ENCODE results near the gene FHAD1. TPM values are rescaled to one million over a fixed set of nuclear protein-coding genes. Genes with fewer than 3 reads are reported as not detected.

FHAD1 gene
- total RNA-seq, 1 donor from 2014 or later = 1.7 TPM

- DNase-seq (ENCODE audit: low read depth, low spot score) = no peak
- Mint-ChIP-seq H3K36me3 (ENCODE audit: low read depth) (no peaks in the 10 kb centered on the region), H3K4me1 (peaks cover 4% of the 10 kb centered on the region), H3K27ac (ENCODE audit: unreplicated experiment) (no peak overlapping the region), H3K27me3 (ENCODE audit: low read depth) (peaks cover 5% of the 10 kb centered on the region), H3K9me3 (no peaks in the 10 kb centered on the region), H3K4me3 (no peak overlapping the region)
- TF ChIP-seq CTCF (conservative IDR thresholded peaks at IDR 0.05) = no peak
These were observed 99.5 kb downstream of the FHAD1 start for GRCh38 chr1:15346346-15347030.

GRCh38 chr1:15347182-15347581 lies 100.2 kb downstream of the FHAD1 start:
- Mint-ChIP-seq H3K36me3 (ENCODE audit: low read depth) (no peaks in the 10 kb centered on the region), H3K4me1 (peaks cover 7% of the 10 kb centered on the region), H3K27me3 (ENCODE audit: low read depth) (peaks cover 5% of the 10 kb centered on the region)

GRCh38 chr1:15348648-15349047 lies 101.6 kb downstream of the FHAD1 start:
- H3K36me3 Mint-ChIP-seq (ENCODE audit: low read depth) = no peaks in the 10 kb centered on the region
- H3K9me3 Mint-ChIP-seq = no peaks in the 10 kb centered on the region
- TF ChIP-seq CTCF (conservative IDR thresholded peaks at IDR 0.05) = no peak
- H3K27me3 Mint-ChIP-seq (ENCODE audit: low read depth) = peaks cover 2% of the 10 kb centered on the region
- DNase-seq (ENCODE audit: low read depth, low spot score) = no peak
- no peak overlapping the region for H3K27ac Mint-ChIP-seq (ENCODE audit: unreplicated experiment)
- no peak overlapping the region for H3K4me3 Mint-ChIP-seq
- peaks cover 13% of the 10 kb centered on the region for H3K4me1 Mint-ChIP-seq

More at GRCh38 chr1:15347182-15347581, 100.2 kb downstream of the FHAD1 start:
- H3K27ac Mint-ChIP-seq (ENCODE audit: unreplicated experiment) = no peak overlapping the region
- no peak for DNase-seq (ENCODE audit: low read depth, low spot score)
- H3K4me3 Mint-ChIP-seq = no peak overlapping the region
- no peaks in the 10 kb centered on the region for H3K9me3 Mint-ChIP-seq
- no peak for TF ChIP-seq CTCF (conservative IDR thresholded peaks at IDR 0.05)

GRCh38 chr1:15349133-15349532 lies 102.1 kb downstream of the FHAD1 start:
- no peak for TF ChIP-seq CTCF (conservative IDR thresholded peaks at IDR 0.05)
- Mint-ChIP-seq H3K27ac (ENCODE audit: unreplicated experiment) (no peak overlapping the region), H3K27me3 (ENCODE audit: low read depth) (peaks cover 1% of the 10 kb centered on the region), H3K36me3 (ENCODE audit: low read depth) (no peaks in the 10 kb centered on the region), H3K4me1 (peaks cover 18% of the 10 kb centered on the region), H3K9me3 (no peaks in the 10 kb centered on the region), H3K4me3 (no peak overlapping the region)
- no peak for DNase-seq (ENCODE audit: low read depth, low spot score)

GRCh38 chr1:15350151-15350550 lies 103.1 kb downstream of the FHAD1 start:
- H3K27ac Mint-ChIP-seq (ENCODE audit: unreplicated experiment) = peak overlapping the region; percentile 88
- DNase-seq (ENCODE audit: low read depth, low spot score) = no peak
- no peaks in the 10 kb centered on the region for H3K27me3 Mint-ChIP-seq (ENCODE audit: low read depth)
- no peak overlapping the region for H3K4me3 Mint-ChIP-seq
- H3K36me3 Mint-ChIP-seq (ENCODE audit: low read depth) = no peaks in the 10 kb centered on the region
- no peak for TF ChIP-seq CTCF (conservative IDR thresholded peaks at IDR 0.05)
- H3K9me3 Mint-ChIP-seq = no peaks in the 10 kb centered on the region
- peaks cover 22% of the 10 kb centered on the region for H3K4me1 Mint-ChIP-seq
